HG03457 (cell line): ENCODE measurements around the gene TMEM234.

Source experiments
- ATAC-seq: cut with Tn5 transposase; IDR thresholded peaks from one replicate; pipeline ENCODE4 v1.9.1; 2021; ENCODE audit warnings: moderate number of reproducible peaks; ENCODE audit not compliant: unreplicated experiment

TMEM234 gene

GRCh38 chr1:32180186-32181060 lies 41.7 kb downstream of the TMEM234 start:
- no peak for ATAC-seq

- ATAC-seq = peak; percentile 60
Observed at GRCh38 chr1:32179443-32180185, 42.5 kb downstream of the TMEM234 start, which contains the start of gene TXLNA. Gene TXLNA, plus strand, starts transcription at chr1:32179675. Its CDS starts 671 bp downstream, at chr1:32180346.

GRCh38 chr1:32179193-32179442 lies 43.0 kb downstream of the TMEM234 start:
- no peak for ATAC-seq

- ATAC-seq = no peak
Observed at GRCh38 chr1:32178380-32179192, 43.6 kb downstream of the TMEM234 start.

- ATAC-seq = no peak
Observed at GRCh38 chr1:32172621-32173245, 49.4 kb downstream of the TMEM234 start.

- no peak for ATAC-seq
Observed at GRCh38 chr1:32170991-32171390, 51.2 kb downstream of the TMEM234 start.
